OCI-LY7 (cell line): ENCODE measurements around the gene VARS2.

ENCODE experiments used
- EZH2phosphoT487 ChIP-seq: fragments of 200-600 bp; sonication (generic); IDR thresholded peaks from 2 replicates; pipeline ENCODE4 v1.6.1; 2018; ENCODE audit warnings: low read depth, borderline replicate concordance, mild to moderate bottlenecking, mixed run types, antibody characterized with exemption, low read length, moderate library complexity, mixed read lengths
- TF ChIP-seq, protein P1 (sequence below): fragments of 200-600 bp; sonication (generic); conservative IDR thresholded peaks from 2 replicates; pipeline ENCODE4 v1.5.1; 2014; ENCODE audit warnings: mild to moderate bottlenecking, antibody characterized with exemption, low read length, moderate library complexity, mixed read lengths

DNA sequence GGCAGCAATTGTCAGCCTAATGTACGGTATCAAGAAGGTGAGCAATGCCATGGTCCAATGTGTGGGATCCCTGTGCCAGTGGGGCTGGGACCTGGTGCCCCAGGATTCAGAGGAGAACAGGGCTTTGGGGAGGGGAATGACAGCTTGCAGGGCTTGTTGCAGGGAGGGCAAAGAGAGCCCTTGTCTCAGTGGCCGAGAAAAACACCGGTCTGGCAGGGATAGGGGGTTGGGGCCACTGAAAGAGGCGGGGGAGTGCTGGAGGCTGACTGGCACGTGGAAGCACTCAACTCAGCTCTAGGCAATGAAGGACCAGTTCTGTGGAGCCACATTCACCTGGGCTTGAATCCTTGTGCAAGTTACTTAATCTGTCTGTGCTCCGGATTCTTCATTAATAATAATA is 23.2 kb downstream of the VARS2 start:
- TF ChIP-seq, protein P1, sequence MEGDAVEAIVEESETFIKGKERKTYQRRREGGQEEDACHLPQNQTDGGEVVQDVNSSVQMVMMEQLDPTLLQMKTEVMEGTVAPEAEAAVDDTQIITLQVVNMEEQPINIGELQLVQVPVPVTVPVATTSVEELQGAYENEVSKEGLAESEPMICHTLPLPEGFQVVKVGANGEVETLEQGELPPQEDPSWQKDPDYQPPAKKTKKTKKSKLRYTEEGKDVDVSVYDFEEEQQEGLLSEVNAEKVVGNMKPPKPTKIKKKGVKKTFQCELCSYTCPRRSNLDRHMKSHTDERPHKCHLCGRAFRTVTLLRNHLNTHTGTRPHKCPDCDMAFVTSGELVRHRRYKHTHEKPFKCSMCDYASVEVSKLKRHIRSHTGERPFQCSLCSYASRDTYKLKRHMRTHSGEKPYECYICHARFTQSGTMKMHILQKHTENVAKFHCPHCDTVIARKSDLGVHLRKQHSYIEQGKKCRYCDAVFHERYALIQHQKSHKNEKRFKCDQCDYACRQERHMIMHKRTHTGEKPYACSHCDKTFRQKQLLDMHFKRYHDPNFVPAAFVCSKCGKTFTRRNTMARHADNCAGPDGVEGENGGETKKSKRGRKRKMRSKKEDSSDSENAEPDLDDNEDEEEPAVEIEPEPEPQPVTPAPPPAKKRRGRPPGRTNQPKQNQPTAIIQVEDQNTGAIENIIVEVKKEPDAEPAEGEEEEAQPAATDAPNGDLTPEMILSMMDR, result no peak
- no peak for TF ChIP-seq EZH2phosphoT487
